HL-60 (cell line): ENCODE results near the gene ATG101.

Experiments
- CTCF ChIP-seq: IDR thresholded peaks from one replicate; pipeline ENCODE4 v1.5.1; 2011; ENCODE audit warnings: low read length, control low read depth, inconsistent platforms; ENCODE audit not compliant: insufficient read depth
- POLR2AphosphoS5 ChIP-seq: IDR thresholded peaks from 2 replicates; pipeline ENCODE4 v1.6.1; 2012; ENCODE audit warnings: low read depth
- REST ChIP-seq: IDR thresholded peaks from 2 replicates; pipeline ENCODE4 v1.6.1; 2012; ENCODE audit warnings: low read depth; ENCODE audit not compliant: insufficient replicate concordance

GRCh38 chr12:52050116-52050757, 19.5 kb upstream of the ATG101 start:
- TF ChIP-seq CTCF (no peak), REST (no peak), POLR2AphosphoS5 (no peak)
